ENCODE measurements around the gene SYNE4. TPM values are rescaled to one million over a fixed set of nuclear protein-coding genes. Genes with fewer than 3 reads are reported as not detected.

Gene SYNE4
- total and polyA plus RNA-seq, 10 donors, result 0.54 to 1.6 (median 0.89) TPM; not detected in 1

GRCh38 chr19:35978271-35978670 lies 30.3 kb downstream of the SYNE4 start:
- no peak overlapping the region for H3K4me3 ChIP-seq
- intact Hi-C loops (cut with DNase I; ENCODE audit: low total_unique reads), result no loop called here
- H3K27ac ChIP-seq, result no peak overlapping the region
- peaks cover 0 to 84% (median 6%) of the 10 kb centered on the region in 7 donors for H3K27me3 ChIP-seq (replicated peaks in 1 of 7)
- H3K36me3 ChIP-seq, result no peaks in the 10 kb centered on the region
- no peaks in the 10 kb centered on the region for H3K9me3 ChIP-seq
- no peak for DNase-seq
- 49 to 62% (median 56%) methylated on average over 5 of the region's 5 CpGs for WGBS, 5 donors
- no peak for TF ChIP-seq POLR2A (IDR thresholded peaks at IDR 0.05)
- TF ChIP-seq POLR2AphosphoS5 (IDR thresholded peaks at IDR 0.05), result no peak
- TF ChIP-seq CTCF (IDR thresholded peaks at IDR 0.05 in 8 of 11, conservative IDR thresholded peaks at IDR 0.05 in 3 of 11), result no peak
- H3K4me1 ChIP-seq, result no peaks in the 10 kb centered on the region

- Histone ChIP-seq H3K9me3 (no peaks in the 10 kb centered on the region), H3K36me3 (no peaks in the 10 kb centered on the region), H3K27me3 (replicated peaks in 1 of 7) (peaks cover 0 to 81% (median 6%) of the 10 kb centered on the region in 7 donors), H3K4me1 (no peaks in the 10 kb centered on the region), H3K27ac (no peak overlapping the region), H3K4me3 (no peak overlapping the region)
- intact Hi-C loops (cut with DNase I; ENCODE audit: low total_unique reads), result no loop called here
- no peak for DNase-seq
- TF ChIP-seq POLR2AphosphoS5 (IDR thresholded peaks at IDR 0.05), result no peak
- TF ChIP-seq POLR2A (IDR thresholded peaks at IDR 0.05), result no peak
- TF ChIP-seq CTCF (IDR thresholded peaks at IDR 0.05 in 8 of 11, conservative IDR thresholded peaks at IDR 0.05 in 3 of 11), result no peak
- WGBS, 5 donors, result 49 to 62% (median 55%) methylated on average over 12 to 14 of the region's 14 CpGs
Measured at GRCh38 chr19:35977446-35978222, 31.0 kb downstream of the SYNE4 start.

GRCh38 chr19:35975608-35976214 lies 32.9 kb downstream of the SYNE4 start:
- no peaks in the 10 kb centered on the region for H3K36me3 ChIP-seq
- no peak overlapping the region for H3K4me3 ChIP-seq
- H3K4me1 ChIP-seq, result no peaks in the 10 kb centered on the region
- TF ChIP-seq POLR2AphosphoS5 (IDR thresholded peaks at IDR 0.05) (no peak), POLR2A (IDR thresholded peaks at IDR 0.05) (no peak), CTCF (IDR thresholded peaks at IDR 0.05 in 8 of 11, conservative IDR thresholded peaks at IDR 0.05 in 3 of 11) (no peak)
- intact Hi-C loops (cut with DNase I; ENCODE audit: low total_unique reads), result no loop called here
- H3K27me3 ChIP-seq (replicated peaks in 1 of 7), result peaks cover 0 to 68% (median 6%) of the 10 kb centered on the region in 7 donors
- DNase-seq, result no peak
- H3K27ac ChIP-seq, result no peak overlapping the region
- no peaks in the 10 kb centered on the region for H3K9me3 ChIP-seq
- WGBS, 5 donors, result 35 to 51% (median 38%) methylated on average over 5 of the region's 5 CpGs

GRCh38 chr19:35973487-35973886 lies 35.1 kb downstream of the SYNE4 start:
- no peaks in the 10 kb centered on the region for H3K4me1 ChIP-seq
- H3K4me3 ChIP-seq, result no peak overlapping the region
- no peak for TF ChIP-seq CTCF (IDR thresholded peaks at IDR 0.05 in 8 of 11, conservative IDR thresholded peaks at IDR 0.05 in 3 of 11)
- no peak for TF ChIP-seq POLR2AphosphoS5 (IDR thresholded peaks at IDR 0.05)
- TF ChIP-seq POLR2A (IDR thresholded peaks at IDR 0.05), result no peak
- H3K9me3 ChIP-seq, result no peaks in the 10 kb centered on the region
- H3K27ac ChIP-seq, result no peak overlapping the region
- DNase-seq, result no peak
- intact Hi-C loops (cut with DNase I; ENCODE audit: low total_unique reads), result no loop called here
- H3K36me3 ChIP-seq, result no peaks in the 10 kb centered on the region
- WGBS, 5 donors, result 36 to 61% (median 40%) methylated on average over 7 to 8 of the region's 8 CpGs
- H3K27me3 ChIP-seq (replicated peaks in 1 of 7), result peaks cover 0 to 47% (median 0%) of the 10 kb centered on the region in 7 donors
